CD4-positive, alpha-beta T cell (primary cell): ENCODE measurements around the gene SLC5A5. TPM values are rescaled to one million over a fixed set of nuclear protein-coding genes. Genes with fewer than 3 reads are reported as not detected.

Experiments used
- ATAC-seq: fragments of 200-7000 bp; cut with Tn5 transposase; one replicate; pipeline ENCODE4 v1.10.0; 2022; ENCODE audit warnings: mild to moderate bottlenecking; ENCODE audit not compliant: poor library complexity
- CTCF ChIA-PET: fragments of 350-600 bp; sonication (Branson Sonifier 250); formaldehyde crosslinking; loops from one replicate; lab custom pipeline; 2021; ENCODE audit warnings: antibody characterized with exemption, inconsistent platforms; lab: Charles Lee
- POLR2A ChIA-PET: fragments of 350-600 bp; sonication (Branson Sonifier 250); formaldehyde crosslinking; loops from one replicate; lab custom pipeline; 2021; ENCODE audit warnings: antibody characterized with exemption, inconsistent platforms; lab: Charles Lee
- DNase-seq, 14 experiments: peaks; one replicate each; pipeline ENCODE4 v3.0.0-alpha.2; 2013 to 2020; ENCODE audit warnings: mixed read lengths in 2 of 14
- H3K27ac ChIP-seq, 2 donors: one replicate each; pipeline versions ENCODE4 v1.5.1 to v1.7.0; 2013; ENCODE audit warnings: low read length in 2 of 2, low read depth in 1 of 2, mild to moderate bottlenecking in 1 of 2
- H3K27me3 ChIP-seq, 2 experiments: 1 replicate in 1 of 2; 2 replicates in 1 of 2; pipeline versions ENCODE4 v1.6.1 to v1.7.0; 2013; ENCODE audit warnings: low read length in 2 of 2, control low read depth in 1 of 2, mild to moderate bottlenecking in 1 of 2, moderate library complexity in 1 of 2; ENCODE audit not compliant: insufficient read depth in 2 of 2, control insufficient read depth in 1 of 2
- H3K36me3 ChIP-seq: one replicate; pipeline ENCODE4 v1.6.1; 2013; ENCODE audit warnings: low read length, control low read depth; ENCODE audit not compliant: insufficient read depth
- H3K4me1 ChIP-seq: one replicate; pipeline ENCODE4 v1.6.1; 2013; ENCODE audit warnings: low read length, control low read depth; ENCODE audit not compliant: insufficient read depth
- H3K4me3 ChIP-seq: one replicate; pipeline ENCODE4 v1.5.1; 2013; ENCODE audit warnings: mild to moderate bottlenecking, low read length, moderate library complexity
- H3K9me3 ChIP-seq, 2 experiments: 1 replicate in 1 of 2; 2 replicates in 1 of 2; pipeline versions ENCODE4 v1.6.1 to v1.7.0; 2013; ENCODE audit warnings: low read length in 2 of 2, mild to moderate bottlenecking in 2 of 2, control low read depth in 1 of 2, moderate library complexity in 1 of 2; ENCODE audit not compliant: control insufficient read depth in 1 of 2, insufficient read depth in 1 of 2
- H3K27ac Mint-ChIP-seq: one replicate; pipeline ENCODE4 v1.8.0; 2020; ENCODE audit warnings: mixed read lengths
- H3K27me3 Mint-ChIP-seq: one replicate; pipeline ENCODE4 v1.8.0; 2021; ENCODE audit warnings: mixed read lengths
- H3K36me3 Mint-ChIP-seq: one replicate; pipeline ENCODE4 v1.8.0; 2021; ENCODE audit warnings: low read depth, mixed read lengths
- H3K4me1 Mint-ChIP-seq: one replicate; pipeline ENCODE4 v1.8.0; 2021; ENCODE audit warnings: low read depth, mixed read lengths
- H3K4me3 Mint-ChIP-seq: one replicate; pipeline ENCODE4 v1.8.0; 2020; ENCODE audit warnings: mild to moderate bottlenecking, mixed read lengths
- H3K9me3 Mint-ChIP-seq: one replicate; pipeline ENCODE4 v1.8.0; 2020; ENCODE audit warnings: mixed read lengths
- CTCF ChIP-seq: fragments of 200-600 bp; IDR thresholded peaks from one replicate; pipeline ENCODE4 v1.8.0; 2022; ENCODE audit warnings: antibody characterized with exemption, mild to moderate bottlenecking
- intact Hi-C, 2 experiments: fragments of 100-400 bp; cut with DNase I in 1 of 2; cut with micrococcal nuclease in 1 of 2; formaldehyde crosslinking; loops; one replicate each; pipeline versions ENCODE4 v1.15.1 to v1.9.0; 2023 to 2025; cut with DNase I, micrococcal nuclease
- total RNA-seq, 174 experiments: library from RNA in 2 of 174; stranded (reverse) in 2 of 174; gene quantifications; one replicate each; pipeline ENCODE4 v1.2.3 and lab custom pipeline; 2021 to 2026

The SLC5A5 gene
- total RNA-seq, 2 experiments from 2014 or later, result 1.6 TPM

GRCh38 chr19:17902701-17903100 is 31.0 kb downstream of the SLC5A5 start:
- Mint-ChIP-seq H3K27me3 (peaks cover 20% of the 10 kb centered on the region), H3K4me3 (no peak overlapping the region), H3K9me3 (no peaks in the 10 kb centered on the region), H3K27ac (no peak overlapping the region), H3K4me1 (no peaks in the 10 kb centered on the region), H3K36me3 (no peaks in the 10 kb centered on the region)
- H3K27ac ChIP-seq, result no peak overlapping the region
- H3K36me3 ChIP-seq, result no peaks in the 10 kb centered on the region
- no peak for TF ChIP-seq CTCF
- ChIA-PET POLR2A (no interaction called here), CTCF (no interaction called here)
- no peak overlapping the region for H3K4me3 ChIP-seq
- ATAC-seq (no peak), DNase-seq (no peak)
- H3K27me3 ChIP-seq, result peaks cover 0 to 2% of the 10 kb centered on the region in 2 experiments
- intact Hi-C loops, result no loop called here
- peaks cover 0 to 2% of the 10 kb centered on the region in 2 experiments for H3K9me3 ChIP-seq
- no peaks in the 10 kb centered on the region for H3K4me1 ChIP-seq

GRCh38 chr19:17908244-17908643 is 36.5 kb downstream of the SLC5A5 start:
- H3K27me3 Mint-ChIP-seq, result peaks cover 14% of the 10 kb centered on the region

GRCh38 chr19:17909003-17909732 is 37.4 kb downstream of the SLC5A5 start:
- H3K27me3 Mint-ChIP-seq, result peaks cover 7% of the 10 kb centered on the region
- no peak for TF ChIP-seq CTCF
- H3K4me3 ChIP-seq, result no peak overlapping the region
- DNase-seq (no peak), ATAC-seq (no peak)
- H3K4me1 ChIP-seq, result no peaks in the 10 kb centered on the region
- no peaks in the 10 kb centered on the region for H3K4me1 Mint-ChIP-seq
- peaks cover 8 to 31% of the 10 kb centered on the region in 2 experiments for H3K9me3 ChIP-seq
- CTCF ChIA-PET, result interaction anchor here (0.6 kb wide), 2 partner anchors 259 to 810 kb away, joined by 3 read pairs; no protein-coding TSS in a partner anchor
- H3K27ac Mint-ChIP-seq, result no peak overlapping the region
- intact Hi-C loops, result no loop called here
- no peak overlapping the region for H3K4me3 Mint-ChIP-seq
- no peaks in the 10 kb centered on the region for H3K9me3 Mint-ChIP-seq
- H3K36me3 ChIP-seq, result no peaks in the 10 kb centered on the region
- POLR2A ChIA-PET, result no interaction called here
- no peaks in the 10 kb centered on the region for H3K36me3 Mint-ChIP-seq
- H3K27ac ChIP-seq, result no peak overlapping the region
- no peaks in the 10 kb centered on the region for H3K27me3 ChIP-seq

More at GRCh38 chr19:17908244-17908643, 36.5 kb downstream of the SLC5A5 start:
- ATAC-seq (no peak), DNase-seq (no peak)
- Mint-ChIP-seq H3K9me3 (no peaks in the 10 kb centered on the region), H3K27ac (no peak overlapping the region), H3K4me1 (no peaks in the 10 kb centered on the region), H3K4me3 (no peak overlapping the region), H3K36me3 (no peaks in the 10 kb centered on the region)
- Histone ChIP-seq H3K27ac (no peak overlapping the region), H3K4me3 (no peak overlapping the region), H3K4me1 (no peaks in the 10 kb centered on the region), H3K9me3 (peaks cover 1 to 23% of the 10 kb centered on the region in 2 experiments), H3K27me3 (no peaks in the 10 kb centered on the region), H3K36me3 (no peaks in the 10 kb centered on the region)
- TF ChIP-seq CTCF, result no peak
- ChIA-PET POLR2A (no interaction called here), CTCF (interaction anchor here (0.6 kb wide), 1 partner anchor 259 kb away, joined by 3 read pairs; no protein-coding TSS in a partner anchor)
- intact Hi-C loops, result no loop called here
